Spleen (tissue), 11 donors: Measurements from ENCODE around the gene SLC12A1. TPM values are rescaled to one million over a fixed set of nuclear protein-coding genes. Genes with fewer than 3 reads are reported as not detected.

Experiments
- DNase-seq: peaks from one replicate; pipeline ENCODE4 v3.0.0-alpha.2; 2020
- H3K27ac ChIP-seq, 8 donors: fragments of 200-600 bp; sonication (generic) in 7 of 8; 1 replicate in 4 of 8; 2 replicates in 4 of 8; pipeline versions ENCODE4 v1.5.0 to v1.8.0; 2016 to 2021; ENCODE audit warnings: inconsistent platforms in 4 of 8, mild to moderate bottlenecking in 4 of 8, moderate library complexity in 1 of 8
- H3K27me3 ChIP-seq, 7 donors: fragments of 200-600 bp; sonication (generic) in 6 of 7; replicated peaks in 1 of 7; 1 replicate in 4 of 7; 2 replicates in 3 of 7; pipeline versions ENCODE4 v1.5.0 to v1.8.0; 2016 to 2021; ENCODE audit warnings: inconsistent platforms in 3 of 7, mild to moderate bottlenecking in 1 of 7
- H3K36me3 ChIP-seq, 6 donors: fragments of 200-600 bp; sonication (generic) in 5 of 6; 1 replicate in 4 of 6; 2 replicates in 2 of 6; pipeline versions ENCODE4 v1.5.0 to v1.8.0; 2016 to 2021; ENCODE audit warnings: inconsistent platforms in 2 of 6
- H3K4me1 ChIP-seq, 6 donors: fragments of 200-600 bp; sonication (generic) in 5 of 6; 1 replicate in 3 of 6; 2 replicates in 3 of 6; pipeline versions ENCODE4 v1.5.0 to v1.8.0; 2016 to 2021; ENCODE audit warnings: inconsistent platforms in 3 of 6
- H3K4me3 ChIP-seq, 8 donors: fragments of 200-600 bp; sonication (generic) in 7 of 8; 1 replicate in 4 of 8; 2 replicates in 4 of 8; pipeline versions ENCODE4 v1.5.0 to v1.8.0; 2016 to 2021; ENCODE audit warnings: inconsistent platforms in 4 of 8, mild to moderate bottlenecking in 4 of 8, moderate library complexity in 2 of 8
- H3K9me3 ChIP-seq, 8 donors: fragments of 200-600 bp; sonication (generic) in 7 of 8; 1 replicate in 4 of 8; 2 replicates in 4 of 8; pipeline versions ENCODE4 v1.5.0 to v1.8.0; 2016 to 2021; ENCODE audit warnings: inconsistent platforms in 4 of 8
- CTCF ChIP-seq, 11 experiments: fragments of 200-600 bp in 7 of 11; fragments of 450-650 bp in 4 of 11; sonication (generic) in 4 of 11; IDR thresholded peaks in 8 of 11; conservative IDR thresholded peaks in 3 of 11; 1 replicate in 7 of 11; 2 replicates in 4 of 11; pipeline versions ENCODE4 v1.4.0 to v1.8.0; 2016 to 2021; ENCODE audit warnings: antibody characterized with exemption in 11 of 11, inconsistent platforms in 4 of 11, mild to moderate bottlenecking in 1 of 11
- POLR2A ChIP-seq, 3 donors: fragments of 450-650 bp; IDR thresholded peaks; one replicate each; pipeline ENCODE4 v1.5.1; 2017; ENCODE audit warnings: antibody characterized with exemption in 3 of 3, mild to moderate bottlenecking in 1 of 3
- POLR2AphosphoS5 ChIP-seq, 3 donors: sonication (generic); formaldehyde crosslinking; IDR thresholded peaks; one replicate each; pipeline ENCODE4 v1.5.1; 2017; ENCODE audit warnings: antibody characterized with exemption in 3 of 3
- WGBS, 5 donors: extraction: QIAGEN DNeasy Blood & Tissue Kit in 3 of 5; methylation state at CpG; one replicate each; pipeline versions ENCODE4 v1.1.5 to v1.1.7; 2013 to 2018; 5-methylcytosine and 5-hydroxymethylcytosine counted together
- intact Hi-C: fragments of 100-400 bp; cut with DNase I; formaldehyde crosslinking; loops from one replicate; pipeline ENCODE4 v1.15.0; 2023; ENCODE audit warnings: low total_unique reads
- polyA plus RNA-seq, 3 donors: library from polyadenylated mRNA; stranded (reverse); fragments of 200-250 nt; gene quantifications; one replicate each; pipeline ENCODE4 v1.2.1, GENCODE V29; 2013
- total RNA-seq, 7 donors: library from RNA; depleted of rRNA in 3 of 7; stranded (reverse); fragments of >200 nt in 3 of 7; fragmentation: NEBNext Ultra II Directional in 4 of 7; extraction: Animal tissue kit (Norgen Biotek cat#: 25700) in 4 of 7; gene quantifications; one replicate each; pipeline versions ENCODE4 v1.1.0 to v1.2.1, GENCODE V29; 2016 to 2021
- donor health status: healthy with polysubstance abuse.
- donor health status: DM: no; HTN: no; CAD: no; lungs with moderate emphysema.
- donor health status: DM: no; HTN: no; CAD: no.
- donor health status: Bipolar disorder and iron deficiency.
- donor health status: healthy.
- donor health status: DM: no; HTN: no; CAD: no.
- donor health status: DM: yes; HTN: yes; CAD: no.

Gene SLC12A1
- total and polyA plus RNA-seq, 10 donors: 0.02 TPM; not detected in 8

DNA sequence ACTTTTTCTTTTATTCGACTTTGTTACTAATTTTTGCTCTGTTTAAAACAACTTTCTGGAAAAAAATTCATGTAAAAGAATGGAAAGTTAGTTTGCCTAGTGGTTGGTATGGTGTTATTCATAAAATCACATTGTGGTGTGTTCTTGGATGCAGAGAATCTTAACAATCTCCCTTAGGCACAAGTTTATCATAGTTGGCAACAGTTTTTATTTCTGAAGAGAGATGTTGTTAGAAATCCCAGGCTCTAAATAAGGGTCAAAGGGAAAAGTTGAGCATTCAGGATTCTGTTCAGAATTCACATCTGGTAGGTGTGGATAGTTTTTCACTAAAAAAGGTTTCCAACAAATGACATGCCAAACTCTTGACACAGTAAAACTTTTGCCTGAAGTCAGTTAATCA is 131.5 kb downstream of the SLC12A1 start:
- H3K27me3 ChIP-seq: no peaks in the 10 kb centered on the region
- WGBS, 5 donors: 65 to 100% (median 83%) methylated on average over 1 of the region's 1 CpG
- intact Hi-C loops: no loop called here
- TF ChIP-seq POLR2A (IDR thresholded peaks at IDR 0.05) (no peak), CTCF (IDR thresholded peaks at IDR 0.05 in 8 of 11, conservative IDR thresholded peaks at IDR 0.05 in 3 of 11) (no peak), POLR2AphosphoS5 (IDR thresholded peaks at IDR 0.05) (no peak)
- no peaks in the 10 kb centered on the region for H3K9me3 ChIP-seq
- H3K36me3 ChIP-seq: peaks cover 0 to 90% (median 47%) of the 10 kb centered on the region in 6 donors
- H3K4me1 ChIP-seq: peaks cover 3 to 28% (median 8%) of the 10 kb centered on the region in 6 donors
- no peak overlapping the region for H3K4me3 ChIP-seq
- no peak overlapping the region for H3K27ac ChIP-seq
- no peak for DNase-seq

DNA sequence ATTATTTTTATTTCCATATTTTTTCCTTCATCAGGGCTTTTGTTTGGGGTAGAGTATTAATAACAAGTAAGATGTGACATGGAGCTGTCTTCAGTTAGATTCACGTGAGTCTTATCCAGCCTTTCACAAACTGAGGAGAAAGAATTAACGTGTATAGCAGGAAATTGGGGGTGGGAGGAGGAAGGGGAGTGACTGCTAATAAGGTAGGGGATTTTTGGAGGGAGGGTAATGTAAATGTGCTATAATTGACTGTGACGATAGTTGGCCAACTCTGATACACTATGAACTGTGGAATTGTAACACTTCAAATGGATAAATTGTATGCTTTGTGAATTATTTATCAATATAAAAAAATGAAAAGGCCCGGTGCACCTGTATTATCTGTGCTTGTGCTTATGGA is 134.0 kb downstream of the SLC12A1 start:
- peaks cover 0 to 4% (median 0%) of the 10 kb centered on the region in 6 donors for H3K4me1 ChIP-seq
- DNase-seq: no peak
- 61 to 69% (median 65%) methylated on average over 4 of the region's 4 CpGs for WGBS, 5 donors
- H3K36me3 ChIP-seq: peaks cover 0 to 89% (median 46%) of the 10 kb centered on the region in 6 donors
- intact Hi-C loops: no loop called here
- TF ChIP-seq CTCF (IDR thresholded peaks at IDR 0.05 in 8 of 11, conservative IDR thresholded peaks at IDR 0.05 in 3 of 11) (no peak), POLR2A (IDR thresholded peaks at IDR 0.05) (no peak), POLR2AphosphoS5 (IDR thresholded peaks at IDR 0.05) (no peak)
- H3K4me3 ChIP-seq: no peak overlapping the region
- no peaks in the 10 kb centered on the region for H3K9me3 ChIP-seq
- no peaks in the 10 kb centered on the region for H3K27me3 ChIP-seq
- no peak overlapping the region for H3K27ac ChIP-seq

GRCh38 chr15:48343865-48344264 is 137.8 kb downstream of the SLC12A1 start:
- WGBS, 5 donors: 93 to 99% (median 94%) methylated on average over 6 of the region's 6 CpGs
- intact Hi-C loops: no loop called here
- no peak for TF ChIP-seq POLR2A (IDR thresholded peaks at IDR 0.05)
- TF ChIP-seq POLR2AphosphoS5 (IDR thresholded peaks at IDR 0.05): no peak
- TF ChIP-seq CTCF (IDR thresholded peaks at IDR 0.05 in 8 of 11, conservative IDR thresholded peaks at IDR 0.05 in 3 of 11): no peak

DNA sequence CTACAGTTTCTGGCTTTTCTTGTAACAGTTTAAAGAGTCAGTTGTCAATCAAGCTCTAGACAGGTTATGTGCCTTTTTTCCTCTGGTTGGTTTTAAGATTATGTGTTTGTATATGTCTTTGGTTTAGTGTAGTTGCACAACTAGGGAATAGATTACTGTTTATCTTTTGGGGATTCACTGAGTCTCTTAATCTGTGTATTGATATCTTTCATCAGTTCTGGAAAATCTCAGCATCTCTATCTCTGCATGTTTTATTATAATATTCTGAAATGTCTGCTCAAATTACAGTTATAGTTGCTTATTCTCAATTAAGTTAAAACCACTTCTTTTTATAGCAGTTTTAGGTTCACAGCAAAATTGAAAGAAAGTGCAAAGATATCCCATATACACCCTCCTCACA is 139.4 kb downstream of the SLC12A1 start:
- Histone ChIP-seq H3K27ac (no peak overlapping the region), H3K4me3 (no peak overlapping the region), H3K9me3 (no peaks in the 10 kb centered on the region), H3K4me1 (no peaks in the 10 kb centered on the region), H3K36me3 (peaks cover 0 to 42% (median 23%) of the 10 kb centered on the region in 6 donors), H3K27me3 (no peaks in the 10 kb centered on the region)
- intact Hi-C loops: no loop called here
- TF ChIP-seq POLR2AphosphoS5 (IDR thresholded peaks at IDR 0.05): no peak
- TF ChIP-seq POLR2A (IDR thresholded peaks at IDR 0.05): no peak
- no peak for TF ChIP-seq CTCF (IDR thresholded peaks at IDR 0.05 in 8 of 11, conservative IDR thresholded peaks at IDR 0.05 in 3 of 11)
- no peak for DNase-seq

More at GRCh38 chr15:48343865-48344264, 137.8 kb downstream of the SLC12A1 start:
- Histone ChIP-seq H3K36me3 (peaks cover 0 to 56% (median 28%) of the 10 kb centered on the region in 6 donors), H3K4me1 (no peaks in the 10 kb centered on the region), H3K27me3 (no peaks in the 10 kb centered on the region), H3K4me3 (no peak overlapping the region), H3K9me3 (no peaks in the 10 kb centered on the region), H3K27ac (no peak overlapping the region)
- DNase-seq: no peak
